ENCODE measurements around the gene CFH.
"Not testable (repeated sequence)": the region's sequence is repeated elsewhere in the genome, so short reads cannot be mapped to it uniquely, and the experiment has no call there.

CFH gene

DNA sequence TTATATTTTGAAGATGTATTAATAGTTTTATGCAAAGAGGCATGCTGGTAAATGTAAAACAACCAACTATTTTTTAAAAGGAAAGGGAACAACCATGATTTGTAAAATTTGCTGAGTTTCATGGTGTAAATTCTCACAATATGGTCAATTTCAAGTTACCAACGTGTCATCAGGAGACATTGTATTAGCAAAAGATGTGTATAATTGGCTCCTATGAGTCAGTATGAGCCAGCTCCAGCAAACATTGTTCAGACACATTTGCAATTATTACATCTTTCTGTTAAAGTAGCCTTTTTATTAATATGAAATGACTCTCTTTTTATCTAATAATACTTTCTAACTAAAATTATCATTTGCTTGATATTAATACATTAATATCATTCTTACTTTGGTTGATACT lies 15.3 kb downstream of the CFH start:
- no peak for DNase-seq (ENCODE audit: low read depth in 3 of 3)

DNA sequence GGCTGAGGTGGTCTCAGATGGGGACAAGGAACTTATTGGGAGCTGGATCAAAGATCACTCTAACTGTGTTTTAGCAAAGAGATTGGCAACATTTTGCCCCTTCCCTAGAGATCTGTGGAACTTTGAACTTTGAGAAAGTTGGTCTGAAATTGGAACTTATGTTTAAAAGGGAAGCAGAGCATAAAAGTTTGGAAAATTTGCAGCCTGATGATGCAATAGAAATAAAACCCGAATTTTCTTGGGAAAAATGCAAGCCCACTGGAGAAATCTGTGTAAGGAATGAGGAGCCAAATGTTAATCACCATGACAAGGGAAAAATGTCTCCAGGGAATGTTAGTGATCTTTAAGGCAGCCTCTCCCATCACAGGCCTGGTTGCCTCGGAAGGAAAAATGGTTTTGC lies 17.2 kb downstream of the CFH start:
- DNase-seq (ENCODE audit: low read depth in 3 of 3): no peak

DNA sequence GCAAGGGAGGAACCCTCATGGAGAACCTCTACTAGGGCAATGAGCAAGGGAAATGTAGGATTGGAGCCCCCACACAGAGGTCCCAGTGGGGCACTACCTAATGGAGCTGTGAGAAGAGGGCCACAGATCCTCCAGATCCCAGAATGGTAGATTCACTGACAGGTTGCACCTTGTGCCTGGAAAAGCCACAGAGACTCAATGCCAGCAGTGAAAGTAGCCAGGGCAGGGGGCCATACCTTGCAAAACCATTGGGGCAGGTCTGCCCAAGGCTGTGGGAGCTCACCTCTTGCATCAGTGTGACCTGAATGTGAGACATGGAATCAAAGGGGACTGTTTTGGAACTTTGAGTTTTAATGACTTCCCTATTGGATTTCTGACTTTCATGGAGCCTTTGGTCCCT lies 17.9 kb downstream of the CFH start:
- no peak for DNase-seq (ENCODE audit: low read depth in 3 of 3)

DNA sequence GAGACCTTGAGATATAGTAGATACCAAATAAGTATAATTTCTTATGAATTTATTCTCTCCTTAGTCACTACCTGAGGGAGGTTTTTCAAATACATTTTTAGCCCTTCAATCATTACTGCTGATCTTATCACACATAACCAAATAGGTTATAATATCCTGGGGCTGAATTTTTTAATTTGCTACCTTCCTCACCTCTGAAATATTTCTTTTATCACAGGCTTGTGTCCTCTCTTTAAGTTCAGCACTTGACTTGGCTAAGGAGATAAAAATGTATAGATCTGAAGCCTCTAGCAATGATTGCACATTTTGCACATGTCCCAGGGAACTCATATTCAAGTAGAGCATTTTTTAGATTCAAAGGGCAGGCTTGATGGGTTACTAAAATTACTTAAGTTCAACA lies 23.1 kb downstream of the CFH start:
- DNase-seq (ENCODE audit: low read depth in 3 of 3): no peak

DNA sequence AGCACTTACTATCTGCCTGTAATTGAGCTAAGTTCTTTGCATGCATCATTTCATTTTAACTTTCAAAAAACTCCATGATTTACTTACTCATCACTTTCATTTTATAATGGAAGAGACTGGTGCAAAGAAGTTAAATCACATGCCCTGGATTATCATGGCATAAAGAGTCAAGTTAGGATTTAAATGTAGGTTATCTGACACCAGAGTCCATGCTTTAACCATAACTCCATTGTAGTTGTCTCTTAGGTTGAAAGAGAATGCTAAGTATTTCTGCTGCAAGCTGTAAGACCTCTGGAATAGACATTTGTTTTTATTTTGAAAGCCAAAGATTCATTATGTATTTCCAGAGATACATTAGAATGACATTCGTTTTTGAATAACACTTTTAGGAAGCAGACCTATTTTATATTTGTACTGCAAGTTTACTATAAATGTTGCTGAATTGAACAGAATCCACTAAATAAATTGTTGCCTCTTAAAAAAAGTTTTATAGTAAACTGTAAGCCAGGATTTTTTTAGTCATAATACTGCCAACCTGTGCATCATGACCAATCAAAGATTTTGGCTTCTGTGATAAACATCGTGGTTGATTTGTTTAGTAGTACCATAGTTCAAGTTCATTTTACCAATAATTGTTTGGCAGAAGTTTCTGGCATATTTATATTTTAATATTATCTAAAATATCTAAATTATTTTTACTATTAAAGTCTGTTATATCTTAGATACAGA lies 26.1 kb downstream of the CFH start:
- no peak for DNase-seq (ENCODE audit: low read depth in 3 of 3)

DNA sequence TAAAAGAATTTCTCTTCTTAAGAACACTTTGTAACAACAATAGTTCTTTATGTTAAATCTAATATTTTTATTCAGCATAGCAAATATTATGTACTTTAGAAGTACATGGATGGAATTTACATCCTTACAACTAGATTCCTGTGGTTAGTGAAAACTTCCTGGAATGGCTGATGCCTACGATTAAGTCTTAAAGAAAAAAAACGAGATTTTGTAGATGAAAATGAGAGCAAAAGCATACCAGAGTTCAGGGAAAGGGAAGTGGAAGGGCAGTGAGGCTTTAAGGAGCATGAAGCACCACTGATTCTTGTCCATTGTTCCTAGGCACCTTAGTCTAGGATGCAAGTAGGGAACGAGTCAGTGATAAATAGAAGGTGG lies 26.7 kb downstream of the CFH start:
- no peak for DNase-seq (ENCODE audit: low read depth in 3 of 3)

DNA sequence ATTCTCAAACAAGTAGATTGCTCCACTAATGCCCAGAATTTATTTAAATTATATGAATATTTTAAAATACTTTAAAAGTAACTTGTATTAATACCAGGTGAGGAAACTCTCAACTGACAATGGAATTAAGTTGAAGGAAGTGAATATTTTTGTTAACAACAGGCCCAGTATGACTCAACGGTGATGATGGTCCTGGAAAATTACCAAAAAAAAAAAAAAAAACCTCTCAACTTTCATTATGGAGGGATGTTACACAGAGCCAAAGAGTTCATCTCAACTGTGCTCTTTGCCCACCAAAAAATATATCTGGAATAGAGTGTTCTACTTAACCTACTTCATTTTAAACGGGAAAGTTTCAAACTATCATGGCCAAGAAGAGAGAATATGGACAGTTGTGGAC lies 28.3 kb downstream of the CFH start:
- DNase-seq (ENCODE audit: low read depth in 3 of 3): no peak

DNA sequence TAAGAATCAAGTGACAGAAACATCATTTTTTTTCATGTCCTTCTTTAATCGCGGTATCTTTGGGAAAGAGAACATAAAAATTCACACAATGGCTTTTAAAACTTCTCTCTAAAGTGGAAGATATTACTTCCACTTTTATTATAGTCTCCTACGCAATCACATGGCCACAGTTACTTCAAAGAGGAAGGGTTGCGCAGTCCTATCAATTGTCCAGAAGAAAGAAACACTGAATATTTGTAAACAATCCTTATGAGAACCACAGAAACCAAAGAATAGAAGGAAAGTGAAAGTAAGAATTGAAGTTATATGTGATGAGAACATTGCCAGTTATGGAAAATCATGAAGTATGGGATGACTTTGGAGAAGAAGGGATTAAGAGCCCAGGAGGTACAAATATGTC lies 32.6 kb downstream of the CFH start:
- no peak for DNase-seq (ENCODE audit: low read depth in 3 of 3)

DNA sequence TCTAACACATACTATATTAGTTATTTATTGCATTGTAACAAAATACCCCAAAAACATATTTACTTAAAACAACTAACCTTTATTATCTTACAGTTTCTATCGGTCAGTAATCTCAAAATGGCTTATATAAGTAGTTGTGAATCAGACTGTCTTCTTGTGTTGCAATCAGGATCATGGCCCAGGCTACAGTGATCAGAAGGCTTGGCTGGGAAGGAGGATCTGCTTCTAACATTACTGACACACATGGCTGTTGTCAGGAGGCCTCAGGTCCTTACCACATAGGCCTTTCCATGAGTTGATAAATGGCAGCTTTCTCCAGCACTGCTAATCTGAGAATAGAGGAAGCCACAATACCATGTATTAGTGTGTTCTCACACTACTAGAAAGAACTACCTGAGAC lies 33.7 kb downstream of the CFH start:
- DNase-seq (ENCODE audit: low read depth in 3 of 3): no peak

DNA sequence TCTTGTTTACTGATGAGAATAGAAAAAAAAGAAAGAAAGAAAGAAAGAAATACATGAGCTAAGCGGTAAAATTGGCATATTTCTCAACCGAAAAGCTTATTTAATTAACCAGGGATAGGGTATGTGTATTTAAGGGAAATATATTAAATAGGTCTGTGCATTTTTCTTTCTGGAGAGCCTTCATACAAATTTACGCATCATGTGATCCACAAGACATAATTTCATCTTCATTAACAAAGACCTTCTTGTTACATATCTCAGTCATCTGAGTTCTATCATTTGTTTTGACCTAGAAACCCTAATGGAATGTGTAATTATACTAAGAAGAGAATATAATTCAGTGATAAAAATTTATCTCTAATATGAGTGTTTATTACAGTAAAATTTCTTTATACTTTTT lies 37.2 kb downstream of the CFH start:
- DNase-seq (ENCODE audit: low read depth in 3 of 3): no peak

DNA sequence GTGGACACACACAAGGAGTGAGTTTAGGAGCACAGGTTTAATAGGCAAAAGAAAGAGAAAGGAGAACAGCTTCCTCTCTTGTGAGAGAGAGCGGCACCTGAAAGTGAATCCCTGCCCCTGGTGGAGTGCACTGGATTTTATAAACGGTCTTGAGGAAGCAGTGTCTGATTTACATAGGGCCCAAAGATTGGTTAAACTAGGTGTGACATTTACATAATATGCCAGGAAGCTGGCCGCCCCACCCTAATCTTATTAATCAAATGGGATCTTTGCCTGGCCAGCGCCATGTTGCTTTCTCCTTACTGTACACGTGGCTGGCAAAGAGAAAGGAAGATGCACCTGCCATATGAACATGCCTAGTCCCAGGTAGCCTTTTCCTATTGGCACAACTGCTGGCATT lies 38.7 kb downstream of the CFH start:
- no peak for DNase-seq (ENCODE audit: low read depth in 3 of 3)

DNA sequence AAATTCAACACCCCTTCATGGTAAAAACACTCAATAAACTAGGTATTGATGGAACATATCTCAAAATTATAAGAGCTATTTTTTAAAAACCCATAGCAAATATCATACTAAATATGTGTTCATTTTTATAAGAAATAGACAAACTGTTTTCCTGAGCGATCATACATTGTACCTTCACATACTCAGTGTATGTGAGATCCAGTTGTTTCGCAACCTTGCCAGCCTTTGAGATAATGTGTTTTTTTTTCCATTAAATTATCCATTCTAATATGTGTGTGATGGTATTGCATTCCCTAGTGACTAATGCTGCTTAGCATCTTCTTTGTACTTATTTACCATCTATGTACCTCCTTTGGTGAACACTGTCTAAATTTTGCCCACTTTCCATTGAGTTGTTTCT lies 47.1 kb downstream of the CFH start:
- DNase-seq (ENCODE audit: low read depth in 3 of 3): no peak

DNA sequence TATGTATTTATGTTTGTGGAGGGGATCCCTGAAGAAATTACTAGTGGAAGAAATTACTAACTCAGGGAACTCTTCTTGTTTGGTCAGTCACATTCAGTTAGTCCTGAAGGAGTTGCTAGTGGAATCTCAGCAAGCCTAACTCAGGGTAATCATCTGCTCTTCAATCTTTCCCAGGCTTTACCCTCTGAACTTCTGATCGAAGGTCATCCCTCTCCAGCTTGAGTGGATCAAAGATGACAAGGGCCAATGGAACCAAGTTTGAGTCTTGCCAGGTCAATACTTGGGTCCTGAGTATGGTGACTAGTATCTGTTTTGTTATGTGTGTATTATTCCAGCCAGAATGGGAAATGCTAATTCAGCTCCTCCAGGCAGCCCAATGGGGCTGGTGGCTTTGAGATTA lies 49.3 kb downstream of the CFH start:
- no peak for DNase-seq (ENCODE audit: low read depth in 3 of 3)

DNA sequence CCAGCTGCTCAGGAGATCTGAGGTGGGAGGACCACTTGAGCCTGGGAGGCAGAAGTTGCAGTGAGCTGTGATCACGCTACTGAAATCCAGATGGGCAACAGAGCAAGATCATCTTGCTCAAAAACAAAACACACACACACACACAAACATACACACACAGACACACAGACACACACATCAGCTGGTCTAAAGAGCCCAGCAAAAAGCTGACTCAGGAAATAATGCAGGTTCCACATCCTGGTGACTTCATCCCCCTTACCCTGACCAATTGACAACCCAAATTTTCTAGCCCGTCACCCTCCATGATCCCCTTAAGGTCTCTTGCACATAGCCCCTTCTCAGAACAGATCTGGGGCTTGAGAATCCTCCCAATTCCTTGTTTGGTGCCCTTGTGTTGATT lies 58.0 kb downstream of the CFH start:
- not testable (repeated sequence) for DNase-seq (ENCODE audit: low read depth in 3 of 3)

DNA sequence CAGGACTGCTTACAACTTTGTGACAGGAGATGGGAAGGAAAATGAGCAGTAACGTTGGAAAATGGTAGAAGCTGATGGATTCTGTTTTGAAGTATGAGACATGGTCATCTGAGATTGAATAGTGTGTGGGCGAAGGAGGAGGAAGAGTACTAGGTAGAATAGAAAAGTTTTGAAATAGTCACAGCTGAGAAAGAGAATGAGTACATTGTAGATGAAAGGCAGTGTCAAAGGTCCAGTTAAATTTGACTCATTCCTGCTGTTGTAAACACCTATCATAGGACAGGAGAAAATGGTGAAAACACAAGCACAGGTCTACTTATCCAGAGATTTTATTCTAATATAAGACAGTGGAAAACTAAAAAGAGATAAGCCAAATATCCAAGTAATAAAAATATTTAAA lies 66.0 kb downstream of the CFH start:
- no peak for DNase-seq (ENCODE audit: low read depth in 3 of 3)

DNA sequence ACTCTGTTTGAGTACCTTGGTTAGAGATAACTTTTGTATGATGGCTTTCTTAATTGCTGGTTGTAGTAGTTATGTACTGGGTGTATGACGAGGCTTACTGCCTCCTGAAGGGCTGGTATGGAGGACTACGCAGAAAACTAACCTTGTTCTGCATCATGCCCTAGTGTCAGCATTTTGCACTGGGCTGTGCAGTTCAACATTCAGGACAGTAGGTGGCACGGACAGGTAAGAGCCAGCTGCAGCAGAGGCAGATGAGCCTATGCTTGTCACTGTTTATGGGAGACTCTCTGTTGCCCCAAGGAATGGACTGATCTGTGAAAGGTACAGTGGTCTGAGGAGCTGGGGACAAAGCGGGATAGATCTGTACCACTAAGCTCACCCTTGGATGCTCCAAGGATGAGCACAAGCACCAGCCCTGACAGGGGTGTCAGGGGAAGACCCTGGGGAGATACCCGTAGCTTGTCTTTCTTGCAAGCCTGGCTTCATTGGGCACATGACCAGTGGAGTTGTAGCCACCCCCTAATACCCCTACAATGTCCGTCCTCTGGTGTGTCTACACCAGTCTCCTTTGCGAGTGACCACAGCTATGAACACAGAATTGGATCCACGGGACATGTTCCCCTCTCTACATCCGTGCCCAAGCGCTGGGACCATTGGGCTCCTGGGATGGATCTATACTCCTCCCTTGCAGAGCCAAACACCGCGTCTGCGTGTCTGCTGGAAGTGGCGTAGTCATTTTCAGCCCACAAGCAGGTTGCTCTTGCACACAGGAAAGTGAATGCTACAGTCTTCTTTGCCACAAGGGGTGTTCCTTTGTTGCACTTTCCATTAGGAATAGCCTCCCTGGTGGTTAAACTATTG lies 71.7 kb downstream of the CFH start:
- DNase-seq (ENCODE audit: low read depth in 3 of 3): no peak

DNA sequence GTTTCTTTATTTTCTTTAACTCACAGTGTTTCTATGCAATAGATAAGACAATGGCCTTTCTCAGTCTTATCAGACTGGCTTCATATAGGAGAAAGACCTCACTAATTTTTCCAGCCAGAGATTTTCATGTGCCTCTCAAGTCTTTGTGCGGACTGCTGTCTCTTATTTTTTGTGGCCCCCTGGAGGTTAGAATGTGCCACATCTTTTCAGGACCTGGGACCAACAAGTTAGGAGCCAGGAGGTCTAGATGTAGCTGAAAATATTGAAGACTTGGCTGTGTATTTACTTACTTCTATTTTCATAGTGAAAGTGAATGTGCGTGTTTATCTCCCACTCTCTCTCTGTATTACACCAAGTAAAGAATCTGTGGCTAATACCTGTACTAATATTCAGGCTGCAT lies 80.7 kb downstream of the CFH start:
- DNase-seq (ENCODE audit: low read depth in 3 of 3): no peak

DNA sequence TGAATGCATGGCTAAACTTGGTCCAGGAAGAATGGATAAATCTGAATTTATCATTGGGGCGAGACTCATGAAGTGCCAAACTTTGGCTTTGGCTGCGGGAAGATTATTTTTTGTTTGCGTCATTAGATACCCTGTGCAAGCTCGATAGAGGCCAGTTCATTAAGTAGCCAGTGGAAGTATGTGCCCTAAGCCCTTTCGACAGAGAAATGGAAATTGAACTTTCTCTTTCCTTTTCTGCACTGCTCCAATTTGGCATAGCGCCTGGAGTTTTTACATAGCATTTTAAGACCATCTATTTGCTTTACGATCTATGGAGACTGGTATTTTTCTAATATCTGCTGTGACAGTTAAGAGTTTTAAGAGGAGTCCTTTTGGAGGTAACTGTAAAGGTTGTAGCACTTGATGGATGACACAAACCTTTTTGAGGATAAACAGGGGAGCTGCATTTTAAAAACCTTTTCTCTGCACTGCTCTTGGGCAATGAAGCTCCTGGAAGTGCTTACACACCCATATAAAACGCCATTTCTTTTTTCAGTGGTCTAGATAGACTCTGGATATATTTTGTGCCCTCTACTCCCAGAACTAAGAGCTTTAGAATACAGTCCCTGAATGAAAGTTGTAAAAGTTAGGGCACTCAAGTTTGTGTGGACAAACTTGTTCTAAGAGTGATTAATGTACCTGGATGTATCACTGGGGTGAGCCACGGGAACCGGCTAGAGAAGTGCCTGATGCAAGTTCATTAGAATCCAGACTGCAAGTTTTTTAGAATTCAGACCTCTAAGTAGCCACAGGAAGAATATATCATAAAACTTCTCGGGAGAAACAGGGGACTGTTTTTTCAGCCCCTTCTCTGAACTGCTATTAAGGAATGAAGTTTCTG lies 81.5 kb downstream of the CFH start:
- no peak for DNase-seq (ENCODE audit: low read depth in 3 of 3)

DNA sequence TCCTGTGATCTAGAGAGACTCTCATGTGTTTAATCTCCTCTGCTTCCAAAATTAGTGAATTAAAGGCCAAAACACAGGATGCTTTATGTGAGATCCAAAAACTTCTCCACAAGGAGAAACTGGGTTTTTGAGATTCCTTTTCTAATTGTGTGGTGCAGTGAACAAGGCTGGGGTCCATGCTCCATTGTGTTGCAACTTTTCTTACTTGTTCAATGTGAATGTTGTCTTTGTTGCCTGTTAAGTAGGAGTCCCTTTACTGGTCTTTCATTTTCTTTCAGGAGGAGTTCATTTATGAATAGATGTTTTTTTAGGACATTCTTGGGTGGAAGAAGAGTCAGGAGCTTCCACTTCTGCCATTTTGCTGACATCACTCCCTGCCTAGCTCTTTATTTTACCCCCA lies 82.2 kb downstream of the CFH start:
- DNase-seq (ENCODE audit: low read depth in 3 of 3): no peak

DNA sequence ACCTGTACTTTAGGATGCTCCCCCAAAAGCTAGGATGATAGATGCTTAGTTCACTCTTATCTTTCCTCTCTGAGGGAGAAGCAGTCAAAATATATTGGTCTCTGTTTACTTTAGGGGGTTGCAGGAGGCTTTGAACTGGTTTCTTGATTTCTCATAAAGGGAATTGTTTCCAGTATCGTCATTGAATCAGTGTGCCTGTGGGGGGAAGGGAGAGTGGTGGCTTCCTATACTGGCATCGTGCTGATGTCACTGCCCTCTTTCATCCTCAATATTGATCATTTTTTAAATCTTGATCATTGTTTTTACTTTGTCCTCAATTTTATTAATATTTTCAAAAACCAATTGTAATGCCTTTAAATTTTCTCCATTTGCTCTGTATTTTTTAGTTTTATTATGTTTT lies 82.6 kb downstream of the CFH start:
- no peak for DNase-seq (ENCODE audit: low read depth in 3 of 3)

DNA sequence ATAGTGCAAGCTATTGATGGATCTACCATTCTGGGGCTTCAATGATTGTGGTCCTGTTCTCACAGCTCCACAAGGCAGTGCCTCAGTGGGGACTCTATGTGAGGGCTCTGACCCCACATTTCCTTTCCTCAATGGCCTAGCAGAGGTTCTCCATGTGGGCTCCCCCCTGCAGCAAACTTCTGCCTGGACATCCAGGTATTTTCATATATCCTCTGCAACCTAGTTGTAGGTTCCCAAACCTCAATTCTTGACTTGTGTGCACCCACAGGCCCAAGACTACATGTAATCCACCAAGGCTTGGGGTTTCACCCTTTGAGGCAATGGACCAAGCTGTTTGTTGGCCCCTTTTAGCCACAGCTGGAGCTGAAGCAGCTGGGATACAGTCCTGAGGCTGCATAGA lies 86.9 kb downstream of the CFH start:
- DNase-seq (ENCODE audit: low read depth in 3 of 3): no peak

DNA sequence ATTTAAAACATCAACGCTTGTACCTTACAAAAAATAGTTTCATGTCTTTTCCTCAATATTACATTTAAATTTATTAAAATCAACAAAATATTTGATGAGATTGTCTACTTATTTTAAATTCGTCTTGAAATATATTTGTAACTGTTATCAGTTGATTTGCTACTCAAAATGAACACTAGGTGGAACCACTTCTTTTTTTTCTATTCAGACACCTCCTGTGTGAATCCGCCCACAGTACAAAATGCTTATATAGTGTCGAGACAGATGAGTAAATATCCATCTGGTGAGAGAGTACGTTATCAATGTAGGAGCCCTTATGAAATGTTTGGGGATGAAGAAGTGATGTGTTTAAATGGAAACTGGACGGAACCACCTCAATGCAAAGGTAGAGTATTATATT lies 91.4 kb downstream of the CFH start:
- not testable (repeated sequence) for DNase-seq (ENCODE audit: low read depth in 3 of 3)
